HepG2 (cell line): Measurements from ENCODE around the gene AP4S1. TPM values are rescaled to one million over a fixed set of nuclear protein-coding genes. Genes with fewer than 3 reads are reported as not detected.

Source experiments
- ATAC-seq: fragments of 200-7000 bp; cut with Tn5 transposase; 3 replicates; pipeline ENCODE4 v1.9.1; 2020; ENCODE audit warnings: mild to moderate bottlenecking, moderate library complexity
- BruUV-seq: library from RNA; stranded (reverse); fragments of 400-500 nt; replicated peaks from 2 replicates; lab custom pipeline; 2021; lab: Mats Ljungman, UMichigan
- CTCF ChIA-PET: fragments of 300-600 bp; formaldehyde crosslinking; extraction: SDS; loops from one replicate; lab custom pipeline; 2021; ENCODE audit warnings: low total read pairs, inconsistent platforms, low intra/inter-chr PET ratio; lab: Yijun Ruan, JAX
- POLR2A ChIA-PET: fragments of 350-600 bp; sonication (Branson Sonifier 250); formaldehyde crosslinking; loops from one replicate; lab custom pipeline; 2020; ENCODE audit warnings: antibody characterized with exemption, inconsistent platforms; lab: Yijun Ruan, JAX
- DNase-seq: peaks from one replicate; pipeline ENCODE4 v3.0.0-alpha.2; 2015; ENCODE audit warnings: low spot score
- FAIRE-seq: peaks from 3 replicates; lab custom pipeline; 2011; peaks lifted over from hg19 to GRCh38; lab: Jason Lieb, UNC
- H2AFZ ChIP-seq: one replicate; pipeline ENCODE4 v1.6.1; 2011; ENCODE audit warnings: low read length, inconsistent platforms
- H3K27ac ChIP-seq: fragments of 300-600 bp; 3 replicates; pipeline ENCODE4 v1.8.0; 2011; ENCODE audit warnings: mixed run types, mild to moderate bottlenecking, mixed read lengths, low read length, inconsistent platforms; ENCODE audit not compliant: insufficient read depth; ENCODE audit errors: extremely low read length
- H3K27me3 ChIP-seq, 2 experiments: fragments of 200-600 bp in 1 of 2; 2 replicates in 1 of 2; 3 replicates in 1 of 2; pipeline versions ENCODE4 v1.6.0 to v1.8.0; 2011; ENCODE audit warnings: low read length in 2 of 2, mild to moderate bottlenecking in 2 of 2, moderate library complexity in 2 of 2, inconsistent platforms in 1 of 2; ENCODE audit not compliant: insufficient read depth in 2 of 2, control insufficient read depth in 1 of 2
- H3K36me3 ChIP-seq, 2 experiments: fragments of 200-600 bp in 1 of 2; replicated peaks in 1 of 2; 2 replicates in 1 of 2; 3 replicates in 1 of 2; pipeline versions ENCODE4 v1.5.1 to v1.8.0; 2011; ENCODE audit warnings: low read length in 2 of 2, inconsistent platforms in 1 of 2; ENCODE audit not compliant: insufficient read depth in 2 of 2, control insufficient read depth in 1 of 2
- H3K4me1 ChIP-seq: 2 replicates; pipeline ENCODE4 v1.5.1; 2012; ENCODE audit warnings: low read length, inconsistent platforms; ENCODE audit not compliant: insufficient read depth
- H3K4me2 ChIP-seq: 2 replicates; pipeline ENCODE4 v1.6.0; 2011; ENCODE audit warnings: low read depth, low read length, inconsistent platforms
- H3K4me3 ChIP-seq, 3 experiments: fragments of 200-600 bp in 1 of 3; sonication (generic), shearing (Covaris generic) in 1 of 3; replicated peaks in 1 of 3; 2 replicates each; pipeline ENCODE4 v1.5.1; 2011 to 2016; ENCODE audit warnings: low read length in 3 of 3, inconsistent platforms in 2 of 3, low read depth in 2 of 3, mild to moderate bottlenecking in 2 of 3, control low read depth in 1 of 3, mixed read lengths in 1 of 3; ENCODE audit not compliant: insufficient read depth in 1 of 3
- H3K79me2 ChIP-seq: one replicate; pipeline ENCODE4 v1.6.1; 2011; ENCODE audit warnings: low read length, inconsistent platforms; ENCODE audit not compliant: insufficient read depth
- H3K9ac ChIP-seq: 2 replicates; pipeline ENCODE4 v1.6.0; 2011; ENCODE audit warnings: mild to moderate bottlenecking, low read depth, low read length, inconsistent platforms; ENCODE audit not compliant: insufficient read depth
- H3K9me3 ChIP-seq: 2 replicates; pipeline ENCODE4 v1.5.1; 2012; ENCODE audit warnings: mild to moderate bottlenecking, low read length
- H4K20me1 ChIP-seq: 2 replicates; pipeline ENCODE4 v1.6.0; 2011; ENCODE audit warnings: inconsistent platforms, mild to moderate bottlenecking, low read length, moderate library complexity; ENCODE audit not compliant: insufficient read depth
- MBNL3 ChIP-seq: fragments of 250-450 bp; sonication (Bioruptor Pico); conservative IDR thresholded peaks from 2 replicates; pipeline ENCODE4 v1.8.0; 2022; ENCODE audit warnings: mild to moderate bottlenecking, inconsistent platforms
- SPEN ChIP-seq: sonication (generic); formaldehyde crosslinking; IDR thresholded peaks from 2 replicates; pipeline ENCODE4 v1.5.1; 2020; ENCODE audit warnings: low read depth, mild to moderate bottlenecking, missing genetic modification reagents
- ZFX ChIP-seq: sonication (generic); formaldehyde crosslinking; IDR thresholded peaks from 2 replicates; pipeline ENCODE4 v1.4.0; 2020; ENCODE audit warnings: mild to moderate bottlenecking, low read depth, missing genetic modification reagents, moderate library complexity
- ZNF34 ChIP-seq: sonication (generic); formaldehyde crosslinking; IDR thresholded peaks from 2 replicates; pipeline ENCODE4 v1.4.0; 2020; ENCODE audit warnings: mild to moderate bottlenecking, missing genetic modification reagents, borderline replicate concordance
- ZNF644 ChIP-seq: IDR thresholded peaks from 2 replicates; pipeline ENCODE4 v1.6.1; 2016; ENCODE audit warnings: low read depth
- WGBS: methylation state at CpG from one replicate; pipeline ENCODE4 v1.1.6; 2017; ENCODE audit warnings: low lambda C conversion rate; 5-methylcytosine and 5-hydroxymethylcytosine counted together
- in situ Hi-C: cut with HindIII; loops from 2 replicates; pipeline ENCODE4 v1.10.0; 2017; ENCODE audit warnings: low pct_unique_long_range_greater_than_20kb; ENCODE audit not compliant: extremely low pct_ligation_motif_present
- intact Hi-C: fragments of 100-400 bp; cut with micrococcal nuclease; formaldehyde crosslinking; loops from one replicate; pipeline ENCODE4 v1.10.0; 2022; ENCODE audit not compliant: unreplicated experiment
- polyA plus RNA-seq, 8 experiments: library from polyadenylated mRNA; depleted of rRNA in 3 of 8; stranded (reverse) in 7 of 8; unstranded in 1 of 8; fragments of >200 nt; fragmentation: Illumina TruSeq in 4 of 8; extraction: Trizol in 4 of 8; gene quantifications; 2 replicates each; pipeline versions ENCODE4 v1.2.1 to v1.2.3, GENCODE V29; 2011 to 2016; ENCODE audit warnings: low read depth in 4 of 8, missing spikeins in 1 of 8, mixed read lengths in 1 of 8; ENCODE audit not compliant: insufficient read depth in 1 of 8
- total RNA-seq, 5 experiments: library from RNA; depleted of rRNA; stranded (reverse); fragments of >200 nt; fragmentation: Illumina TruSeq; extraction: Trizol; gene quantifications; 2 replicates each; pipeline ENCODE4 v1.2.3, GENCODE V29; 2016; ENCODE audit warnings: low read depth in 1 of 5
- TF ChIP-seq, protein P1 (sequence below): sonication (generic); formaldehyde crosslinking; conservative IDR thresholded peaks from 2 replicates; pipeline ENCODE4 v1.4.0; 2020; ENCODE audit warnings: missing genetic modification reagents

Gene AP4S1
- total and polyA plus RNA-seq, 2 of the 13 experiments (the other 11 are each of a cell fraction or from before 2014, with no cell fraction given) = 3.9 to 21.1 TPM

DNA sequence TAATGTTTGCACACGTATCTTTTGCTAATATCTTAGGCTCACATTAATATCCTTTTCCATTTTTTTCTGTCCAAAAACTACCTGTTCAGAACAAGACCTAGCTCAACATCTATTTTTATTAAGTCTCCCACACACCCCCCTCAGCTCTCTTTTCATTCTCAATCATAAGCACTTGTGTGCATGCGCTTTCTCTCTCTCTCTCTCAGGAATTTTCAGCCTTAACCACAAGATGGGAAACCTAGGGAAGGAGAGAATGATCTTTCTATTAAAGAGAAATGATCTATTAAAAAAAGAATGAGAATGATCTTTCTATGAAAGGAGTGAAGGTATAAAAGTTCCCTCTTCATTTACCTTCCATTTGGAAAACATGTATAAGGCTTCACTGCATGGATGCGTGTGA is 39.7 kb upstream of the AP4S1 start:
- H3K79me2 ChIP-seq = peaks cover 94% of the 10 kb centered on the region
- DNase-seq (no peak), ATAC-seq (no peak), FAIRE-seq (no peak)
- ChIA-PET POLR2A (interaction anchor here (2.9 kb wide), 1 partner anchor 40 kb away, joined by 11 read pairs; the partner anchor contains the start of gene STRN3), CTCF (no interaction called here)
- H2AFZ ChIP-seq = no peak overlapping the region
- no peak overlapping the region for H3K4me3 ChIP-seq
- no peak overlapping the region for H3K27ac ChIP-seq
- H3K4me1 ChIP-seq = peaks cover 33% of the 10 kb centered on the region
- BruUV-seq = no TSS peak
- TF ChIP-seq MBNL3 (no peak), SPEN (CRISPR knock-in tag) (no peak), ZFX (CRISPR knock-in tag) (no peak), ZNF644 (CRISPR knock-in tag) (no peak), ZNF34 (CRISPR knock-in tag) (no peak)
- TF ChIP-seq, protein P1, sequence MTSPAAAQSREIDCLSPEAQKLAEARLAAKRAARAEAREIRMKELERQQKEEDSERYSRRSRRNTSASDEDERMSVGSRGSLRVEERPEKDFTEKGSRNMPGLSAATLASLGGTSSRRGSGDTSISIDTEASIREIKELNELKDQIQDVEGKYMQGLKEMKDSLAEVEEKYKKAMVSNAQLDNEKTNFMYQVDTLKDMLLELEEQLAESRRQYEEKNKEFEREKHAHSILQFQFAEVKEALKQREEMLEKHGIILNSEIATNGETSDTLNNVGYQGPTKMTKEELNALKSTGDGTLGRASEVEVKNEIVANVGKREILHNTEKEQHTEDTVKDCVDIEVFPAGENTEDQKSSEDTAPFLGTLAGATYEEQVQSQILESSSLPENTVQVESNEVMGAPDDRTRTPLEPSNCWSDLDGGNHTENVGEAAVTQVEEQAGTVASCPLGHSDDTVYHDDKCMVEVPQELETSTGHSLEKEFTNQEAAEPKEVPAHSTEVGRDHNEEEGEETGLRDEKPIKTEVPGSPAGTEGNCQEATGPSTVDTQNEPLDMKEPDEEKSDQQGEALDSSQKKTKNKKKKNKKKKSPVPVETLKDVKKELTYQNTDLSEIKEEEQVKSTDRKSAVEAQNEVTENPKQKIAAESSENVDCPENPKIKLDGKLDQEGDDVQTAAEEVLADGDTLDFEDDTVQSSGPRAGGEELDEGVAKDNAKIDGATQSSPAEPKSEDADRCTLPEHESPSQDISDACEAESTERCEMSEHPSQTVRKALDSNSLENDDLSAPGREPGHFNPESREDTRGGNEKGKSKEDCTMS (CRISPR knock-in tag) = no peak
- peaks cover 1 to 9% of the 10 kb centered on the region in 2 experiments; a peak in 2 of 5 replicates for H3K36me3 ChIP-seq
- H3K9me3 ChIP-seq = no peaks in the 10 kb centered on the region
- no peak overlapping the region for H3K4me2 ChIP-seq
- H3K27me3 ChIP-seq = no peaks in the 10 kb centered on the region
- WGBS = 96% methylated on average over 3 of the region's 3 CpGs
- no peak overlapping the region for H3K9ac ChIP-seq
- H4K20me1 ChIP-seq = peaks cover 83% of the 10 kb centered on the region
- intact Hi-C loops = loop anchor here (10.0 kb wide), 1 partner anchor 369 kb away; no protein-coding TSS in a partner anchor
- in situ Hi-C loops = no loop called here
